PC-3 (cell line): Measurements from ENCODE around the gene DOK5.

Experiments used
- CTCF ChIP-seq: fragments of 300-600 bp; sonication (generic); conservative IDR thresholded peaks from 2 replicates; pipeline ENCODE4 v1.5.1; 2017; ENCODE audit warnings: antibody characterized with exemption, low read depth, mild to moderate bottlenecking, low read length
- EZH2 ChIP-seq: fragments of 300-600 bp; sonication (generic); IDR thresholded peaks from one replicate; pipeline ENCODE4 v1.6.1; 2017; ENCODE audit warnings: antibody characterized with exemption, mild to moderate bottlenecking, low read length; ENCODE audit not compliant: unreplicated experiment

- TF ChIP-seq CTCF, result no peak
- no peak for TF ChIP-seq EZH2
Measured at GRCh38 chr20:54535746-54536145, 60.4 kb downstream of the DOK5 start.
